ENCODE measurements around the gene SFXN5.

DNA sequence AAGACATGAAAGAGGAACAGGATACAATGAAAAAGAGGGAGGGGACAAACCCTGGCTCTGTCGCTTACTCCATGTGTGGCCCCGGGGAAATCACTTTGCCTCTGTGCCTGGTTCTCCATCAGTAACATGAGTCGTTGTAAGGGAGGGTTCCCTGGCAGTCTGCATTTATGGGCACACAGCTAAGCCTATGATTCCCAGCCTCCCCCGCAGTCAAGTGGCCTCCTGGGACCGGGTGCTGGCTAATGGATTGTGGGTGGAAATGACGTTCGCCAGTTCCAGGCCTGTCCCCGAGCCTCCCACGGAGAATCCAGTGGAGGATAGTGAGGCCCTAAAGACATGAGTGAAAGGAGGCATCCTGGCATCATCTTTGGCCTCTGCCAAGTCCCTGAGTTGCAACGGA is 42.7 kb downstream of the SFXN5 start:
- TF ChIP-seq, protein P1, sequence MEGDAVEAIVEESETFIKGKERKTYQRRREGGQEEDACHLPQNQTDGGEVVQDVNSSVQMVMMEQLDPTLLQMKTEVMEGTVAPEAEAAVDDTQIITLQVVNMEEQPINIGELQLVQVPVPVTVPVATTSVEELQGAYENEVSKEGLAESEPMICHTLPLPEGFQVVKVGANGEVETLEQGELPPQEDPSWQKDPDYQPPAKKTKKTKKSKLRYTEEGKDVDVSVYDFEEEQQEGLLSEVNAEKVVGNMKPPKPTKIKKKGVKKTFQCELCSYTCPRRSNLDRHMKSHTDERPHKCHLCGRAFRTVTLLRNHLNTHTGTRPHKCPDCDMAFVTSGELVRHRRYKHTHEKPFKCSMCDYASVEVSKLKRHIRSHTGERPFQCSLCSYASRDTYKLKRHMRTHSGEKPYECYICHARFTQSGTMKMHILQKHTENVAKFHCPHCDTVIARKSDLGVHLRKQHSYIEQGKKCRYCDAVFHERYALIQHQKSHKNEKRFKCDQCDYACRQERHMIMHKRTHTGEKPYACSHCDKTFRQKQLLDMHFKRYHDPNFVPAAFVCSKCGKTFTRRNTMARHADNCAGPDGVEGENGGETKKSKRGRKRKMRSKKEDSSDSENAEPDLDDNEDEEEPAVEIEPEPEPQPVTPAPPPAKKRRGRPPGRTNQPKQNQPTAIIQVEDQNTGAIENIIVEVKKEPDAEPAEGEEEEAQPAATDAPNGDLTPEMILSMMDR (IDR thresholded peaks at IDR 0.05): no peak
- TF ChIP-seq POLR2A (IDR thresholded peaks at IDR 0.05): no peak
